ENCODE data around the gene TTC13.
A peak's percentile ranks its signal among the peaks of the same experiment; 100 is the strongest.

TTC13 gene

DNA sequence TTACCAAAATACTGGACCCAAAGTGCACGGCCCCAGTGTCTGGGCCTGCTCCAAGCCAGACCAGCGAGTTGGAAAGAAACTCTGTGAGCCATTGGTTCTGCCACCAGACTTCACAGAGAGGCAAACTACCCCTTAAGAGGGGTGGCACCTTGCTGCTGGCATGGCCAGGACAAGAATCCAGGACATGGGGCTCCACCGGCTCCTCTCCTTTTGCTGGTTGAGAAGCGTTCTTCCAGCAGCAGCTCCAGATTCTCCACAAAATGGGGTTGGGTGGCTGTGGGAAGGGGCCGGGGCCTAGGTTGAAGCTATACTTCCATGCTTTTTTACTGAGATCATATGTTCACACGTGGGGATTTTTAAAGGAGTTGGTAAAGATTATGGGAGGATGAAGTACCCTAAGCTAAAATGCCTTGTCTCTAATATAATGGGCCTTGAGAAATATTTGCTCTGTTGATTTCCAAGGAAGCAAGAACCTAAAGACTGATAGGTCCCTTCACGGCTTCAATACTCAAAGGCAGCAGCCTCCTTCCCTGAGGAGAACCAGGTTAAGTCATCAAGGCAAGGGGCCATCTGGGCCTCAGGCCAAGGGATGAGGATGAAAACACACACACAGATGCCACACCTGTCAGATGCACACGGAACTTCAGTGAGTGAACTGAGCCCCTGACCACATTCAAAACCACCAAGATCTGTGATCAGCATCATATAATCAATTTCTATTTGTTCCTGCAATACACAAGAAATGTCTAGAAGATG is 113.4 kb downstream of the TTC13 start:
- H3K4me3 ChIP-seq (ENCODE audit: low read depth, low read length), result peak overlapping the region; percentile 84
- no peak for DNase-seq (ENCODE audit: low read depth, low spot score)
- ChIA-PET POLR2A (no interaction called here), CTCF (interaction anchor here (1.1 to 3.1 kb wide), 3 partner anchors 67 to 346 kb away, joined by 3 to 16 read pairs (median 5); partner anchors contain the start of genes ARV1 and TTC13)
- TF ChIP-seq CTCF (IDR thresholded peaks at IDR 0.05; ENCODE audit: insufficient read depth, low read length, missing control alignments), result no peak

DNA sequence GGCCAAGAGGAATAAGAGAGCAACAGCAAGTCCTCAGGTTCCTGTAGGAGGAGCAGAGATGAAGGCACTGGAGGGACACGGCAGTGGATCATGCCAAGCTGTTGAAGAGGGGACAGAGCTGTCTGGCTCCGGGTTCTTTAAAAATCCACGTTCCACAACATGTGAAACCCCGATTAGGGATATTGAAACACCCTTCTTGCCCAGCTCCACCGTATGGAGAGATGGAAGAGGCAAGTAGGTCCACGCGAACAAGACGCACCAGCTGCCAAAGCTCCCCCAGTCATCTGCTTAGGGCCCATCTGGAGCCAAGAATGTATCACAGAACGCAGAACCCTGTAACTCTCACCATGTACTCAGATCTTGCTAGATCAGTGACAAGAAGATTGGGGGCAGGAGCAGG is 114.2 kb downstream of the TTC13 start:
- H3K4me3 ChIP-seq (ENCODE audit: low read depth, low read length), result peak overlapping the region; percentile 84
- DNase-seq (ENCODE audit: low read depth, low spot score), result no peak
- ChIA-PET CTCF (interaction anchor here (0.9 to 2.0 kb wide), 3 partner anchors 66 to 347 kb away, joined by 3 to 5 read pairs (median 5); no protein-coding TSS in a partner anchor), POLR2A (no interaction called here)
- no peak for TF ChIP-seq CTCF (IDR thresholded peaks at IDR 0.05; ENCODE audit: insufficient read depth, low read length, missing control alignments)

GRCh38 chr1:230863449-230863848 is 115.2 kb downstream of the TTC13 start:
- no peak for TF ChIP-seq CTCF (IDR thresholded peaks at IDR 0.05; ENCODE audit: insufficient read depth, low read length, missing control alignments)
- POLR2A ChIA-PET, result no interaction called here
- CTCF ChIA-PET, result interaction anchor here (1.2 to 2.0 kb wide), 2 partner anchors 65 to 348 kb away, joined by 3 to 5 read pairs; no protein-coding TSS in a partner anchor
- peak overlapping the region; percentile 30 for H3K4me3 ChIP-seq (ENCODE audit: low read depth, low read length)
- no peak for DNase-seq (ENCODE audit: low read depth, low spot score)

DNA sequence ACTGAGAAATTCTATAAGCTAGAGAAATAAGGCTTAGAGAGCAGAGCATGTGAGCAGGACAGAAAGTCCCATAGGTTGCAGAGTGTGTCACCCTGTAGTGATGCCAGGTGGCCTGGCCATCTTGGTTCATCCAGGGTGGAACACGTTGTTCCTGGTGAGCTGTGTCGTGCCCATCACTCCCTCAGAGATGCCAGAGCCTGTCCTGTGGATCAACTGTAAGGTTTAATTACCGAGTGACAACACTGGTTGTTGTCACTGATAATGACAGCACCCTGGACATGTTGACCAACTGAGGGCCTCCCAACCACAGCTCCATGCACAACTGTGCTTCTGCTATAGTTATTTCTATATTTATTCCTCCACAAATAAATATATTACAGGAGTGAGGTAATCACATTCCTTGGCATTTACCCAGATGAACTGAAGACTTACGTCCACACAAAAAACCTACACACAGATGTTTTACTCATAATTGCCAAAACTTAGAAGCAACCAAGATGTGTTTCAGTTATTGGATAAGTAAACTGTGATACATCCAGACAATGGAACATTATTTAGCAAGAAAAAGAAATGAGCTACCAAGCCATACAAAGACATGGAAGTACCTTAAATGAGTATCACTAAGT is 116.6 kb downstream of the TTC13 start:
- no peak overlapping the region for H3K4me3 ChIP-seq (ENCODE audit: low read depth, low read length)
- no peak for TF ChIP-seq CTCF (IDR thresholded peaks at IDR 0.05; ENCODE audit: insufficient read depth, low read length, missing control alignments)
- DNase-seq (ENCODE audit: low read depth, low spot score), result no peak
- CTCF ChIA-PET, result interaction anchor here (0.9 to 1.8 kb wide), 4 partner anchors 10 to 349 kb away, joined by 3 to 9 read pairs (median 6); no protein-coding TSS in a partner anchor
- POLR2A ChIA-PET, result interaction anchor here (1.3 kb wide), 1 partner anchor 9 kb away, joined by 5 read pairs; no protein-coding TSS in a partner anchor

DNA sequence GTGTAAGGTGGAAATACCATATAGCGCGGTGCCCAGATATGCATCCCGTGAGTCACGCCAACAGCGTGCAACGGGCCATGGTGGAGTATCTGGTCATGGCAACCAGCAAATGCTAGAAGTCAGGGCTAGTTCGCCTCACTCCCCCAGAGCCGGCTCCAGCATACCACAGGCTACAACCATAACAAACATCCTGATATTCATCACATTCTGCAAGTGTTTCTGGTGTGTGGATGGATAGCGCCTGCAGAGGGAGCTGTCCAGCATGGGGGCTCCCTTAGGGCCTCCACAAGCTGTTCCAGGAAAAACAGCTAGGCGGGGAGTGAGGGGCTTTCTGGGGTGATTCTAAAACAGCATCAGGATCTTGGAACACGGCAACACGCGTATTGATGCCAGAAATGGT is 117.2 kb downstream of the TTC13 start:
- DNase-seq (ENCODE audit: low read depth, low spot score), result no peak
- no peak overlapping the region for H3K4me3 ChIP-seq (ENCODE audit: low read depth, low read length)
- CTCF ChIA-PET, result interaction anchor here (0.9 to 1.8 kb wide), 4 partner anchors 9 to 350 kb away, joined by 3 to 9 read pairs (median 6); no protein-coding TSS in a partner anchor
- POLR2A ChIA-PET, result interaction anchor here (1.3 kb wide), 1 partner anchor 9 kb away, joined by 5 read pairs; no protein-coding TSS in a partner anchor
- TF ChIP-seq CTCF (IDR thresholded peaks at IDR 0.05; ENCODE audit: insufficient read depth, low read length, missing control alignments), result no peak

Data from AG04449 (cell line).